Mesothelial cell of epicardium (in vitro differentiated cells): Measurements from ENCODE around the gene BBS9. TPM values are rescaled to one million over a fixed set of nuclear protein-coding genes. Genes with fewer than 3 reads are reported as not detected.

Experiments used
- DNase-seq, 2 experiments: peaks; one replicate each; pipeline ENCODE4 v3.0.0; 2021; ENCODE audit warnings: low spot score in 2 of 2; ENCODE audit not compliant: unreplicated experiment in 2 of 2
- H3K27ac Mint-ChIP-seq: 2 replicates; pipeline ENCODE4 v1.8.0; 2021; ENCODE audit warnings: mixed read lengths
- H3K27me3 Mint-ChIP-seq: 2 replicates; pipeline ENCODE4 v1.8.0; 2021; ENCODE audit warnings: low read depth, mixed read lengths
- H3K36me3 Mint-ChIP-seq: 2 replicates; pipeline ENCODE4 v1.8.0; 2021; ENCODE audit warnings: mixed read lengths
- H3K4me1 Mint-ChIP-seq: 2 replicates; pipeline ENCODE4 v1.8.0; 2021; ENCODE audit warnings: mixed read lengths
- H3K4me3 Mint-ChIP-seq: 2 replicates; pipeline ENCODE4 v1.8.0; 2021; ENCODE audit warnings: mild to moderate bottlenecking, moderate library complexity, mixed read lengths
- H3K9me3 Mint-ChIP-seq: 2 replicates; pipeline ENCODE4 v1.8.0; 2021; ENCODE audit warnings: mixed read lengths
- CTCF ChIP-seq: fragments of 200-600 bp; sonication (generic); IDR thresholded peaks from one replicate; pipeline ENCODE4 v1.5.0; 2021; ENCODE audit warnings: antibody characterized with exemption; ENCODE audit not compliant: unreplicated experiment
- total RNA-seq: library from RNA; stranded (reverse); gene quantifications from 3 replicates; pipeline ENCODE4 v1.2.1, GENCODE V29; 2021

Gene BBS9
- total RNA-seq, 1 donor from 2014 or later: 26.9 TPM

- Mint-ChIP-seq H3K9me3 (no peaks in the 10 kb centered on the region), H3K27ac (no peak overlapping the region), H3K4me1 (peaks cover 12% of the 10 kb centered on the region)
Observed at GRCh38 chr7:33582104-33582503, 452.7 kb downstream of the BBS9 start.

GRCh38 chr7:33582533-33582932, 453.2 kb downstream of the BBS9 start:
- H3K27me3 Mint-ChIP-seq: no peaks in the 10 kb centered on the region
- no peak for TF ChIP-seq CTCF
- no peak for DNase-seq
- no peak overlapping the region for H3K27ac Mint-ChIP-seq
- H3K9me3 Mint-ChIP-seq: no peaks in the 10 kb centered on the region
- peaks cover 12% of the 10 kb centered on the region for H3K4me1 Mint-ChIP-seq
- no peaks in the 10 kb centered on the region for H3K36me3 Mint-ChIP-seq
- H3K4me3 Mint-ChIP-seq: no peak overlapping the region

More at GRCh38 chr7:33582104-33582503, 452.7 kb downstream of the BBS9 start:
- no peak for DNase-seq
- H3K4me3 Mint-ChIP-seq: no peak overlapping the region
- TF ChIP-seq CTCF: no peak
- H3K27me3 Mint-ChIP-seq: no peaks in the 10 kb centered on the region
- peaks cover 1% of the 10 kb centered on the region for H3K36me3 Mint-ChIP-seq

- DNase-seq: no peak
- Mint-ChIP-seq H3K9me3 (no peaks in the 10 kb centered on the region), H3K4me1 (peaks cover 24% of the 10 kb centered on the region), H3K27ac (no peak overlapping the region), H3K27me3 (no peaks in the 10 kb centered on the region), H3K36me3 (no peaks in the 10 kb centered on the region), H3K4me3 (no peak overlapping the region)
- no peak for TF ChIP-seq CTCF
Observed at GRCh38 chr7:33589911-33590310, 460.5 kb downstream of the BBS9 start.

- no peak for TF ChIP-seq CTCF
- no peaks in the 10 kb centered on the region for H3K27me3 Mint-ChIP-seq
- peaks cover 24% of the 10 kb centered on the region for H3K4me1 Mint-ChIP-seq
- no peaks in the 10 kb centered on the region for H3K9me3 Mint-ChIP-seq
- DNase-seq: no peak
- no peak overlapping the region for H3K27ac Mint-ChIP-seq
- H3K4me3 Mint-ChIP-seq: no peak overlapping the region
- no peaks in the 10 kb centered on the region for H3K36me3 Mint-ChIP-seq
Observed at GRCh38 chr7:33590916-33591315, 461.6 kb downstream of the BBS9 start.

- DNase-seq: no peak
- H3K27me3 Mint-ChIP-seq: no peaks in the 10 kb centered on the region
- no peak overlapping the region for H3K27ac Mint-ChIP-seq
- no peak overlapping the region for H3K4me3 Mint-ChIP-seq
- TF ChIP-seq CTCF: no peak
- H3K9me3 Mint-ChIP-seq: no peaks in the 10 kb centered on the region
- no peaks in the 10 kb centered on the region for H3K36me3 Mint-ChIP-seq
- H3K4me1 Mint-ChIP-seq: peaks cover 25% of the 10 kb centered on the region
Observed at GRCh38 chr7:33591490-33591889, 462.1 kb downstream of the BBS9 start.

- no peak for DNase-seq
- H3K27me3 Mint-ChIP-seq: no peaks in the 10 kb centered on the region
- no peak overlapping the region for H3K4me3 Mint-ChIP-seq
- H3K27ac Mint-ChIP-seq: no peak overlapping the region
- TF ChIP-seq CTCF: no peak
- no peaks in the 10 kb centered on the region for H3K9me3 Mint-ChIP-seq
- peaks cover 37% of the 10 kb centered on the region for H3K4me1 Mint-ChIP-seq
- no peaks in the 10 kb centered on the region for H3K36me3 Mint-ChIP-seq
Observed at GRCh38 chr7:33592718-33593117, 463.4 kb downstream of the BBS9 start.
